Ascending aorta (tissue), 2 donors: Measurements from ENCODE around the gene STRN3. TPM values are rescaled to one million over a fixed set of nuclear protein-coding genes. Genes with fewer than 3 reads are reported as not detected.

Experiments
- DNase-seq, 2 donors: peaks; one replicate each; pipeline ENCODE4 v3.0.0-alpha.2; 2019; ENCODE audit warnings: low spot score in 2 of 2
- H3K27ac ChIP-seq, 2 donors: fragments of 200-600 bp; sonication (generic); one replicate each; pipeline ENCODE4 v1.5.1; 2016 to 2017; ENCODE audit warnings: mild to moderate bottlenecking in 1 of 2
- H3K27me3 ChIP-seq: fragments of 200-600 bp; sonication (generic); one replicate; pipeline ENCODE4 v1.5.1; 2017
- H3K36me3 ChIP-seq, 2 donors: fragments of 200-600 bp; sonication (generic); one replicate each; pipeline ENCODE4 v1.5.1; 2016
- H3K4me1 ChIP-seq, 2 donors: fragments of 200-600 bp; sonication (generic); one replicate each; pipeline ENCODE4 v1.5.1; 2016 to 2017; ENCODE audit warnings: mild to moderate bottlenecking in 1 of 2
- H3K4me3 ChIP-seq, 2 donors: fragments of 200-600 bp; sonication (generic); one replicate each; pipeline ENCODE4 v1.5.1; 2016 to 2017; ENCODE audit warnings: mild to moderate bottlenecking in 1 of 2
- H3K9me3 ChIP-seq, 2 donors: fragments of 200-600 bp; sonication (generic); one replicate each; pipeline ENCODE4 v1.5.1; 2016
- CTCF ChIP-seq, 3 experiments: fragments of 200-600 bp in 2 of 3; fragments of 450-650 bp in 1 of 3; sonication (generic) in 2 of 3; IDR thresholded peaks; one replicate each; pipeline ENCODE4 v1.5.1; 2016 to 2019; ENCODE audit warnings: antibody characterized with exemption in 3 of 3, mild to moderate bottlenecking in 1 of 3, moderate library complexity in 1 of 3
- intact Hi-C: fragments of 100-400 bp; cut with DNase I; formaldehyde crosslinking; loops from one replicate; pipeline ENCODE4 v1.15.1; 2023
- total RNA-seq: library from RNA; depleted of rRNA; stranded (reverse); fragments of >200 nt; gene quantifications from one replicate; pipeline ENCODE4 v1.1.0, GENCODE V29; 2016

STRN3 gene
- total RNA-seq, 1 donor from 2014 or later = 38.5 TPM

- no peak for DNase-seq
- no peak overlapping the region for H3K27ac ChIP-seq
- TF ChIP-seq CTCF (IDR thresholded peaks at IDR 0.05) = no peak
These were observed 16.1 kb upstream of the STRN3 start for GRCh38 chr14:31042300-31042699.

GRCh38 chr14:31038521-31039166, 12.5 kb upstream of the STRN3 start:
- H3K4me3 ChIP-seq = no peak overlapping the region
- H3K36me3 ChIP-seq = no peaks in the 10 kb centered on the region
- intact Hi-C loops = no loop called here
- no peak overlapping the region for H3K27ac ChIP-seq
- no peaks in the 10 kb centered on the region for H3K27me3 ChIP-seq
- TF ChIP-seq CTCF (IDR thresholded peaks at IDR 0.05) = no peak
- no peaks in the 10 kb centered on the region for H3K9me3 ChIP-seq
- no peak for DNase-seq
- H3K4me1 ChIP-seq = no peaks in the 10 kb centered on the region

More at GRCh38 chr14:31042300-31042699, 16.1 kb upstream of the STRN3 start:
- Histone ChIP-seq H3K4me1 (no peaks in the 10 kb centered on the region), H3K4me3 (no peak overlapping the region), H3K27me3 (no peaks in the 10 kb centered on the region), H3K36me3 (no peaks in the 10 kb centered on the region), H3K9me3 (no peaks in the 10 kb centered on the region)
- intact Hi-C loops = no loop called here

GRCh38 chr14:31037709-31038221, 11.6 kb upstream of the STRN3 start:
- no peaks in the 10 kb centered on the region for H3K27me3 ChIP-seq
- no peak overlapping the region for H3K27ac ChIP-seq
- intact Hi-C loops = no loop called here
- no peak for DNase-seq
- no peak overlapping the region for H3K4me3 ChIP-seq
- H3K4me1 ChIP-seq = no peaks in the 10 kb centered on the region
- H3K36me3 ChIP-seq = no peaks in the 10 kb centered on the region
- no peak for TF ChIP-seq CTCF (IDR thresholded peaks at IDR 0.05)
- H3K9me3 ChIP-seq = no peaks in the 10 kb centered on the region

GRCh38 chr14:31036552-31036951, 10.4 kb upstream of the STRN3 start:
- TF ChIP-seq CTCF (IDR thresholded peaks at IDR 0.05) = no peak
- Histone ChIP-seq H3K9me3 (no peaks in the 10 kb centered on the region), H3K36me3 (no peaks in the 10 kb centered on the region), H3K4me1 (no peaks in the 10 kb centered on the region), H3K27me3 (no peaks in the 10 kb centered on the region), H3K4me3 (no peak overlapping the region), H3K27ac (no peak overlapping the region)
- intact Hi-C loops = no loop called here
- DNase-seq = no peak

GRCh38 chr14:31030469-31030868, 4.3 kb upstream of the STRN3 start:
- H3K4me1 ChIP-seq = no peaks in the 10 kb centered on the region
- H3K27me3 ChIP-seq = no peaks in the 10 kb centered on the region
- TF ChIP-seq CTCF (IDR thresholded peaks at IDR 0.05) = no peak
- H3K27ac ChIP-seq = no peak overlapping the region
- no peaks in the 10 kb centered on the region for H3K9me3 ChIP-seq
- H3K4me3 ChIP-seq = no peak overlapping the region
- DNase-seq = no peak
- no peaks in the 10 kb centered on the region for H3K36me3 ChIP-seq
- intact Hi-C loops = no loop called here
